Subcutaneous adipose tissue (tissue), 4 donors: ENCODE data around the gene EPSTI1. TPM values are rescaled to one million over a fixed set of nuclear protein-coding genes. Genes with fewer than 3 reads are reported as not detected.

Experiments
- total RNA-seq, 4 donors: library from RNA; depleted of rRNA; stranded (reverse); fragments of >200 nt; gene quantifications; one replicate each; pipeline ENCODE4 v1.1.0, GENCODE V29; 2016
- TF ChIP-seq, protein P1 (sequence below): fragments of 450-650 bp; IDR thresholded peaks from one replicate; pipeline ENCODE4 v1.5.1; 2016; ENCODE audit warnings: low read depth, mild to moderate bottlenecking, control low read depth, antibody characterized with exemption, moderate library complexity

The EPSTI1 gene
- total RNA-seq, 4 donors from 2014 or later, result 4.4 to 18.5 (median 12.0) TPM

DNA sequence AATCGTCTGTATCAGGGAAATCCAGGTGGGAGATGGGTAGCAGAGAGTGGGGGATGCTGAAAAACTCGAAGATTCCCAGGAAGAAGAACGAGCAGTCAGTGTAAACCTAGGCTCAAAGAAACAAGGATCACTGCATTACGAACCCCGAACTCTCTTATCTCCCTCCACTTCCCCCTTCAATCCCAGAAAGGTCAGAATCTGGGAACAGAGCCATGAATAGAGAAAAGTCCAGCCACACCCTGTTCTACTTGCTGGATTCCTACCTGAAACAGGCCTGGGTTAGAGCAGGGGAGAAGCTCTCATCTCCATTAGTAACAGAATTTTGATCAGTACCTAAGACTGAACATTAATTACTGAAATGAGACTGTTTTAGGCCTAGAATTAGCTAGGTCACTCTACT is 24.4 kb downstream of the EPSTI1 start:
- TF ChIP-seq, protein P1, sequence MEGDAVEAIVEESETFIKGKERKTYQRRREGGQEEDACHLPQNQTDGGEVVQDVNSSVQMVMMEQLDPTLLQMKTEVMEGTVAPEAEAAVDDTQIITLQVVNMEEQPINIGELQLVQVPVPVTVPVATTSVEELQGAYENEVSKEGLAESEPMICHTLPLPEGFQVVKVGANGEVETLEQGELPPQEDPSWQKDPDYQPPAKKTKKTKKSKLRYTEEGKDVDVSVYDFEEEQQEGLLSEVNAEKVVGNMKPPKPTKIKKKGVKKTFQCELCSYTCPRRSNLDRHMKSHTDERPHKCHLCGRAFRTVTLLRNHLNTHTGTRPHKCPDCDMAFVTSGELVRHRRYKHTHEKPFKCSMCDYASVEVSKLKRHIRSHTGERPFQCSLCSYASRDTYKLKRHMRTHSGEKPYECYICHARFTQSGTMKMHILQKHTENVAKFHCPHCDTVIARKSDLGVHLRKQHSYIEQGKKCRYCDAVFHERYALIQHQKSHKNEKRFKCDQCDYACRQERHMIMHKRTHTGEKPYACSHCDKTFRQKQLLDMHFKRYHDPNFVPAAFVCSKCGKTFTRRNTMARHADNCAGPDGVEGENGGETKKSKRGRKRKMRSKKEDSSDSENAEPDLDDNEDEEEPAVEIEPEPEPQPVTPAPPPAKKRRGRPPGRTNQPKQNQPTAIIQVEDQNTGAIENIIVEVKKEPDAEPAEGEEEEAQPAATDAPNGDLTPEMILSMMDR, result no peak

DNA sequence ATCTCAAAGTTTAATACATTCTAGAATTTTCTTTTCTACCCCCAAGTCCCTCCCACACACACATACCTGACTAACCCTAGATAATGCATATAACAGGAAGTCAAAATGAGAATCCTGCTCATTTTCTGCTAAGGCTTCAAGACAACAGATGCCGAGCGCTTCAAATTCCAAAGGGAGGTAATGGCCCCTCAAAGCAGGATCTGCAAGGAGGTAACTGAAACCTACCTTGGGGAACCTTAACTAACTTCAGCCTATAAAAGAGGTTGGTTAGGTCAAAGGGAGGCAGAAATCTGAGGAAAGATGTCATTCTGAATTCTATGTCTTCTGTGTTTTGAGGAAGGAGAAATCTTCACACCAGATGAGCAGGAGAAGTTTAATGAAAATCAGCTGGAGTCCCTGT is 26.8 kb downstream of the EPSTI1 start:
- TF ChIP-seq, protein P1, result no peak

DNA sequence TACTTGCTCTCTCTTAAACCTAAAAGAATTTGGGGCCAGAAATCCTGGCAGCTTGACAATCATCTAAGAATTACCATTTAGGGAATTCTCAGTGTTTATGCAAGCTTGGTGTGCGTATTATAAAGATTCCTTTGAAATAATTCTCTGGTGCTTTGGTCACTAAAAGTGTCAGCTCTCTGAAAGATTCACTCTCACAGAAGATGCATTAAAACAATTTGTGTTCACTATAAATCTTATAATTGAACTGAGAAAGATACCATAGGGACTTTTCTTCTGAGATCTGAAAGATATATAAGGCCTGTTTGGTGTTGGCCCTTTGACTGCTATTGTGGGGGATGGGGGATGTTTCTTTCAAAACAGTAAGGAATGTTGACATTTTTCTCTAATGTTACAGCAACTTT is 27.3 kb downstream of the EPSTI1 start:
- TF ChIP-seq, protein P1, result no peak

DNA sequence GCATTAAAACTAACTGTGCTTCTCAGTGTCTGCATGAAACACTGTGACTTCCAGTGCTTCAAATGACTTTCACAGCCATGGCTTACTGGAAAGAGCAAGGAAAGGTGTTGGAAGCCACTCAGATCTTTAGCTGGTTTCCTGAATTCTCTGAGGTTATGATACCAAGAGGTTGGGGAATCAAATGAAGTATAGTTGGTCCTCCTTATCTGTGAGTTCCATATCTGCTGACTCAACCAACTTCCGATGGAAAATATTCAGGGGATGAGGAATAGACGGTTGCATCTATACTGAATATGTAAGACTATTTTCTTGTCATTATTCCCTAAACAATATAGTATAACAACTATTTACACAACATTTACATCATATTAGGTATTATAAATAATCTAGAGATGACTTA is 32.4 kb downstream of the EPSTI1 start:
- TF ChIP-seq, protein P1, result no peak

DNA sequence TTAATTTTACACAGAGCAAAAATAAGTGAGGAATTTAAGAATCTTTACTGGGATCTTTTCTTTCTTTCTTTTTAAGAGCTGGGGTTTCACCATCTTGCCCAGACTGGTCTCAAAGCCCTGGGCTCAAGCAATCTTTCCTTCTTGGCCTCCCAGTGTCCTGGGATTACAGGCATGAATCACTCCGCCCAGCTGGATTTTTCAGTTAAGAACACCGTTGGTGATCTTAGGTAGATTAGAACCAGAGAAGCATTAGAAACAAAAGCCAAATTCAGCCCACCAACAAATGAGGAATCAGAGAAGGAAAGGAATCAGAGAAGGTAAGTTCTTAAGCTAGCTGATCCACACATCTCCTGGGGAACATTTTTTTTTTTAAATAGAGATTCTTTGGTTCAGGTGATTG is 34.2 kb downstream of the EPSTI1 start:
- TF ChIP-seq, protein P1, result no peak

DNA sequence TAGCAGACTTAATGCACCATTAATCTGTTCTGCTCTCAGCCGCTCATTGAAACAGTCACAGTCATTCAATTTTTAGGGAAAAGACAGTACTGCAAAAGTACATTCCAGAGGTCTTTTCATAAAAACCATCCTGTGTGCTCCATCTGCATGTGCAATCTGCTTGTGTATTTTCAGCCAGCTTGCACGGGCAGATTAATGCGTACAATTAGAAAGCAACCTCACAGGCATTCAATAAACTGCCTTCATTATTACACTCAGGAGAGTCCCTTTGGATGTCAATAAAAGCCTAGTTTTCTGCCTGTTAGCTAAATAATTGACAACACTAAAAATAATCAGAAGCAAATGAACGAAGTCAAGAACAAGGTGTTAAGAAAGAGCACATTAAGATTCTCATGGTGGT is 41.9 kb downstream of the EPSTI1 start:
- TF ChIP-seq, protein P1, result no peak

DNA sequence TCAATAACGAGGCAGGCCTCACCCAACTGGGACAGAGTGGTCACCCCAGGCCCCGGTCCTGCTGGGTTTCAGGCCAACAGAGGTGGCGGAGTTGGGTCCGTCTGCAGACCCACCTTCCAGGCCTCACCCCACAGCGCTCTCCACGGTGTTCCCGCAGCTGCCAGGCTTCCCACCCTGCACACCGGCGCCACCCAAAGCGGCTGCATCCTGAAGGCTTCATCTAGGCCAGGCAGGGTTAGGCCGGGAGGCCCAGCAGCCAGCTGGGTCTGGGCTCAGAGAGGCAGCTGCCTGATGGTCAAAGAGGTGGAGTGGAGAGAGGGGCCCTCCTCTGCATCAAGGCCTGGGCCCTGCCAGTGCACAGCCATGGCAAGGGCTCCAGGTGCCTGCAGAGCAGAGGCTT is 44.1 kb downstream of the EPSTI1 start:
- TF ChIP-seq, protein P1, result no peak

DNA sequence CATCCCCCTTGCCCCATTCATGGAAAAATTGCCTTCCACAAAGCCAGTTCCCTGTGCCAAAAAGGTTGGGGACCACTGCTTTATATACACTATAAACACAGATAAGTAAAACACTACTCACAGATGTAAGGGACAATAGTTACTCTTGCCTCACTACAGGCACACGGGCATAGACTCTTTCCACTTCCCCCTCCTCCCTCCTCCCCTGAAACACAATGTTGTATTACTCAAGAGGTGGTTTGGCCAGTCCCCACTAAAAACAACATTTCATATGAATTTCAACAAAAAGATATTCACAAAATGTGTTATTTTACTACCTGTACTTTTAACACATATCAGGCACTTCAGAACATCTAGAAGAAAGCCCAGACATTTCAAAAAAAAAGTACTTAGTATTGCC is 45.1 kb downstream of the EPSTI1 start:
- TF ChIP-seq, protein P1, result no peak
